Neural progenitor cell (in vitro differentiated cells): ENCODE results near the gene SEMA6A.

ENCODE experiments used
- CTCF ChIP-seq: fragments of 200-600 bp; sonication (generic); IDR thresholded peaks from 2 replicates; pipeline ENCODE4 v1.5.1; 2017; ENCODE audit warnings: antibody characterized with exemption, mild to moderate bottlenecking
- EZH2 ChIP-seq: fragments of 200-600 bp; sonication (generic); IDR thresholded peaks from 2 replicates; pipeline ENCODE4 v1.6.1; 2017; ENCODE audit warnings: antibody characterized with exemption, mild to moderate bottlenecking, moderate library complexity
- EZH2phosphoT487 ChIP-seq: fragments of 200-600 bp; sonication (generic); IDR thresholded peaks from 2 replicates; pipeline ENCODE4 v1.6.1; 2017; ENCODE audit warnings: antibody characterized with exemption

GRCh38 chr5:116482394-116482793 is 92.2 kb downstream of the SEMA6A start:
- TF ChIP-seq CTCF (no peak), EZH2 (no peak), EZH2phosphoT487 (no peak)
